Astrocyte (in vitro differentiated cells and primary cell): ENCODE data around the gene ADIPOR2.

Experiments used
- EZH2 ChIP-seq: IDR thresholded peaks from 2 replicates; pipeline ENCODE4 v1.6.1; 2012; ENCODE audit warnings: mild to moderate bottlenecking, low read length, inconsistent platforms; ENCODE audit not compliant: insufficient read depth
- TF ChIP-seq, protein P1 (sequence below): IDR thresholded peaks from 2 replicates; pipeline ENCODE4 v1.5.1; 2011; ENCODE audit warnings: low read depth, mild to moderate bottlenecking, inconsistent platforms, low read length, moderate library complexity; ENCODE audit not compliant: insufficient read depth

DNA sequence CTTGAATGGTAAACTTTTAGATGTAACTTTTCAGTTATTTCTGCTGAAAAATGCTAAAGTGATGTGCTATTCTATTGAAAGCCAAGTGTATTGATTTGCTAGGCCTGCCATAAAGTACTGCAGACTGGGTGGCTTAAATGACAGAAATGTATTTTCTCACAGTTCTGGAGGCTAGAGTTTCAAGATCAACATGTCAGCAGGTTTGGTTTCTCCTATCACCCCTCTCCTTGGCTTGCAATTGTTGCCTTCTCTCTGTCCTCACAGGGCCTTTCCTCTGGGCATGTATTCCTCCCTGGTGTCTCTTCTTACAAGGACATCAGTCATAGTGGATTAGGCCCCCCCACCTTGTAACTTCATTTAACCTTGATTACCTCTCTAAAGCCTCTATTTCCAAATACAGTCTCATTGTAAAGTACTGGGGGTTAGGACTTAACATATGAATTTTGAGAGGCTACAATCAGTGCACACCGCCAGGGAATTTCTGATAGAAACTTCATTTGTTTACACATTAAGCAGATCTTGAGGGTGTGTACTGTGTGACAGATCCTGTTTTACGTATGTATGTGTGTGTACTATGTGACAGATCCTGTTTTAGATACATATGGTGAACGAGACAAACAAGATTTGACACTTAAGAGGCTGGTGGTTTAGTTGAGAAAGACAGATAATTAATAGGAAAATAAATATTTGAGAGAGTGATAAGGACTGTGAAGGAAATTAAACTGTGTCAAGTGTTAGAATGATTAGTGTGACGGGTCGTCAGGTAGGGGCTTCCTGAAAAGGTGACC is 49.5 kb downstream of the ADIPOR2 start:
- TF ChIP-seq, protein P1, sequence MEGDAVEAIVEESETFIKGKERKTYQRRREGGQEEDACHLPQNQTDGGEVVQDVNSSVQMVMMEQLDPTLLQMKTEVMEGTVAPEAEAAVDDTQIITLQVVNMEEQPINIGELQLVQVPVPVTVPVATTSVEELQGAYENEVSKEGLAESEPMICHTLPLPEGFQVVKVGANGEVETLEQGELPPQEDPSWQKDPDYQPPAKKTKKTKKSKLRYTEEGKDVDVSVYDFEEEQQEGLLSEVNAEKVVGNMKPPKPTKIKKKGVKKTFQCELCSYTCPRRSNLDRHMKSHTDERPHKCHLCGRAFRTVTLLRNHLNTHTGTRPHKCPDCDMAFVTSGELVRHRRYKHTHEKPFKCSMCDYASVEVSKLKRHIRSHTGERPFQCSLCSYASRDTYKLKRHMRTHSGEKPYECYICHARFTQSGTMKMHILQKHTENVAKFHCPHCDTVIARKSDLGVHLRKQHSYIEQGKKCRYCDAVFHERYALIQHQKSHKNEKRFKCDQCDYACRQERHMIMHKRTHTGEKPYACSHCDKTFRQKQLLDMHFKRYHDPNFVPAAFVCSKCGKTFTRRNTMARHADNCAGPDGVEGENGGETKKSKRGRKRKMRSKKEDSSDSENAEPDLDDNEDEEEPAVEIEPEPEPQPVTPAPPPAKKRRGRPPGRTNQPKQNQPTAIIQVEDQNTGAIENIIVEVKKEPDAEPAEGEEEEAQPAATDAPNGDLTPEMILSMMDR, result no peak
- no peak for TF ChIP-seq EZH2
